MM.1S (cell line): ENCODE measurements around the gene CDC27.
"Not testable (repeated sequence)": the region's sequence is repeated elsewhere in the genome, so short reads cannot be mapped to it uniquely, and the experiment has no call there.

ENCODE experiments used
- DNase-seq: peaks from one replicate; pipeline ENCODE4 v3.0.0-alpha.2; 2015
- H2AFZ ChIP-seq: fragments of 300-600 bp; sonication (generic); 2 replicates; pipeline ENCODE4 v1.6.0; 2016; ENCODE audit warnings: antibody characterized with exemption, low read length
- H3F3A ChIP-seq: fragments of 300-600 bp; sonication (generic); 2 replicates; pipeline ENCODE4 v1.6.1; 2016; ENCODE audit warnings: mild to moderate bottlenecking, antibody characterized with exemption, low read length, moderate library complexity, mixed read lengths; ENCODE audit not compliant: insufficient read depth
- H3K27ac ChIP-seq: fragments of 300-600 bp; sonication (generic); 2 replicates; pipeline ENCODE4 v1.5.1; 2016; ENCODE audit warnings: mild to moderate bottlenecking, low read length
- H3K27me3 ChIP-seq: fragments of 300-600 bp; sonication (generic); replicated peaks from 2 replicates; pipeline ENCODE4 v1.6.0; 2016; ENCODE audit warnings: low read length; ENCODE audit not compliant: insufficient read depth
- H3K36me3 ChIP-seq: fragments of 300-600 bp; sonication (generic); replicated peaks from 2 replicates; pipeline ENCODE4 v1.6.1; 2016; ENCODE audit warnings: mild to moderate bottlenecking, low read length, mixed read lengths; ENCODE audit not compliant: insufficient read depth
- H3K4me1 ChIP-seq: fragments of 300-600 bp; sonication (generic); 2 replicates; pipeline ENCODE4 v1.6.1; 2016; ENCODE audit warnings: low read length, mixed read lengths
- H3K4me2 ChIP-seq: fragments of 300-600 bp; sonication (generic); 2 replicates; pipeline ENCODE4 v1.6.0; 2016; ENCODE audit warnings: low read depth, low read length
- H3K4me3 ChIP-seq: fragments of 300-600 bp; sonication (generic); 2 replicates; pipeline ENCODE4 v1.5.1; 2016; ENCODE audit warnings: low read length, mixed read lengths
- H3K79me2 ChIP-seq: fragments of 300-600 bp; sonication (generic); 2 replicates; pipeline ENCODE4 v1.6.1; 2016; ENCODE audit warnings: mixed run types, low read length, mixed read lengths
- H3K9ac ChIP-seq: fragments of 300-600 bp; sonication (generic); 2 replicates; pipeline ENCODE4 v1.6.1; 2016; ENCODE audit warnings: low read length, mixed read lengths
- H3K9me2 ChIP-seq: fragments of 300-600 bp; sonication (generic); replicated peaks from 2 replicates; pipeline ENCODE4 v1.6.1; 2016; ENCODE audit warnings: mild to moderate bottlenecking, low read length, mixed read lengths; ENCODE audit not compliant: insufficient read depth
- H3K9me3 ChIP-seq: fragments of 300-600 bp; sonication (generic); replicated peaks from 2 replicates; pipeline ENCODE4 v1.6.1; 2016; ENCODE audit warnings: mild to moderate bottlenecking, low read length, mixed read lengths; ENCODE audit not compliant: insufficient read depth
- H4K20me1 ChIP-seq: fragments of 300-600 bp; sonication (generic); 2 replicates; pipeline ENCODE4 v1.6.1; 2016; ENCODE audit warnings: mild to moderate bottlenecking, low read length, moderate library complexity, mixed read lengths; ENCODE audit not compliant: insufficient read depth
- EZH2 ChIP-seq: fragments of 300-600 bp; sonication (generic); optimal IDR thresholded peaks from 2 replicates; pipeline ENCODE3; 2017; ENCODE audit warnings: low read depth, mild to moderate bottlenecking, antibody characterized with exemption, low read length, mixed read lengths
- EZH2phosphoT487 ChIP-seq: fragments of 300-600 bp; sonication (generic); IDR thresholded peaks from 2 replicates; pipeline ENCODE4 v1.6.1; 2018; ENCODE audit warnings: antibody characterized with exemption, low read length
- TF ChIP-seq, protein P1 (sequence below): fragments of 300-600 bp; sonication (generic); IDR thresholded peaks from 2 replicates; pipeline ENCODE4 v1.5.1; 2016; ENCODE audit warnings: antibody characterized with exemption, low read length, mixed read lengths

Gene CDC27

GRCh38 chr17:47159315-47159714, 29.8 kb downstream of the CDC27 start:
- no peak overlapping the region for H3K9ac ChIP-seq
- peaks cover 13% of the 10 kb centered on the region; the same call in 1 of the 2 replicates for H3F3A ChIP-seq
- no peaks in the 10 kb centered on the region for H3K9me3 ChIP-seq
- TF ChIP-seq, protein P1, sequence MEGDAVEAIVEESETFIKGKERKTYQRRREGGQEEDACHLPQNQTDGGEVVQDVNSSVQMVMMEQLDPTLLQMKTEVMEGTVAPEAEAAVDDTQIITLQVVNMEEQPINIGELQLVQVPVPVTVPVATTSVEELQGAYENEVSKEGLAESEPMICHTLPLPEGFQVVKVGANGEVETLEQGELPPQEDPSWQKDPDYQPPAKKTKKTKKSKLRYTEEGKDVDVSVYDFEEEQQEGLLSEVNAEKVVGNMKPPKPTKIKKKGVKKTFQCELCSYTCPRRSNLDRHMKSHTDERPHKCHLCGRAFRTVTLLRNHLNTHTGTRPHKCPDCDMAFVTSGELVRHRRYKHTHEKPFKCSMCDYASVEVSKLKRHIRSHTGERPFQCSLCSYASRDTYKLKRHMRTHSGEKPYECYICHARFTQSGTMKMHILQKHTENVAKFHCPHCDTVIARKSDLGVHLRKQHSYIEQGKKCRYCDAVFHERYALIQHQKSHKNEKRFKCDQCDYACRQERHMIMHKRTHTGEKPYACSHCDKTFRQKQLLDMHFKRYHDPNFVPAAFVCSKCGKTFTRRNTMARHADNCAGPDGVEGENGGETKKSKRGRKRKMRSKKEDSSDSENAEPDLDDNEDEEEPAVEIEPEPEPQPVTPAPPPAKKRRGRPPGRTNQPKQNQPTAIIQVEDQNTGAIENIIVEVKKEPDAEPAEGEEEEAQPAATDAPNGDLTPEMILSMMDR: no peak
- TF ChIP-seq EZH2phosphoT487 (no peak), EZH2 (no peak)
- no peaks in the 10 kb centered on the region for H4K20me1 ChIP-seq
- H3K4me2 ChIP-seq: no peak overlapping the region
- no peak overlapping the region for H2AFZ ChIP-seq
- H3K4me1 ChIP-seq: peaks cover 15% of the 10 kb centered on the region
- no peaks in the 10 kb centered on the region for H3K27me3 ChIP-seq
- H3K4me3 ChIP-seq: no peak overlapping the region
- H3K79me2 ChIP-seq: peaks cover 30% of the 10 kb centered on the region
- no peaks in the 10 kb centered on the region; the same call in 1 of the 2 replicates for H3K36me3 ChIP-seq
- no peaks in the 10 kb centered on the region for H3K9me2 ChIP-seq
- H3K27ac ChIP-seq: no peak overlapping the region
- no peak for DNase-seq

- no peak for DNase-seq
- Histone ChIP-seq H3K4me2 (no peak overlapping the region), H3K9ac (no peak overlapping the region), H3F3A (no peaks in the 10 kb centered on the region), H3K4me3 (no peak overlapping the region), H3K79me2 (peaks cover 7% of the 10 kb centered on the region; the same call in 1 of the 2 replicates), H3K4me1 (no peaks in the 10 kb centered on the region), H3K27ac (no peak overlapping the region), H2AFZ (no peak overlapping the region), H3K27me3 (no peaks in the 10 kb centered on the region), H3K36me3 (no peaks in the 10 kb centered on the region; the same call in 1 of the 2 replicates), H3K9me3 (no peaks in the 10 kb centered on the region), H4K20me1 (no peaks in the 10 kb centered on the region; the same call in 1 of the 2 replicates), H3K9me2 (no peaks in the 10 kb centered on the region)
- TF ChIP-seq EZH2 (no peak), EZH2phosphoT487 (no peak)
- TF ChIP-seq, protein P1: no peak
Measured at GRCh38 chr17:47145351-47145750, 43.7 kb downstream of the CDC27 start.

DNA sequence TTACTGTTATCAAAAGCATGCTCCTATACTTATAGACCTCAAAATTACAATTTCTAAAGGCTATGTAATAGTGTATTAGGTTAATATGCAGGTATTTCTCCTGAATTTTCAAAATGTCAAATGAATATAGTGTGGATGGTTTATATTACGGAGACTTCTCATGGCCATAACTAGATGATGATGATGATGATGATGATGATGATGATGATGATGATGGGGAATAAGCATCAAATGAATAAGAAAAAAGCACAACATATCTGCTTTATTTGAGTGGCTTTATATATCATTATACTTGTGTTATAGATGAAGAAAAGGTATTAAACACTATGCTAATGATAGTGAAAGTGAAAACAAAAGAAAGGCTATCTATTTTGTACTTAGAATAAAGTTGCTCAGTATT, 53.9 kb downstream of the CDC27 start:
- H3K9me3 ChIP-seq: no peaks in the 10 kb centered on the region
- peaks cover 4% of the 10 kb centered on the region; the same call in 1 of the 2 replicates for H3K36me3 ChIP-seq
- H3K4me2 ChIP-seq: no peak overlapping the region
- TF ChIP-seq EZH2 (no peak), EZH2phosphoT487 (no peak)
- TF ChIP-seq, protein P1: no peak
- no peaks in the 10 kb centered on the region; the same call in 1 of the 2 replicates for H3F3A ChIP-seq
- H3K9ac ChIP-seq: no peak overlapping the region
- no peaks in the 10 kb centered on the region for H3K4me1 ChIP-seq
- no peak for DNase-seq
- no peak overlapping the region for H2AFZ ChIP-seq
- H3K4me3 ChIP-seq: no peak overlapping the region
- H3K79me2 ChIP-seq: no peaks in the 10 kb centered on the region
- no peak overlapping the region for H3K27ac ChIP-seq
- H3K27me3 ChIP-seq: no peaks in the 10 kb centered on the region
- no peaks in the 10 kb centered on the region for H4K20me1 ChIP-seq
- no peaks in the 10 kb centered on the region for H3K9me2 ChIP-seq

GRCh38 chr17:47134354-47134753, 54.7 kb downstream of the CDC27 start:
- not testable (repeated sequence) for H4K20me1 ChIP-seq, H3K27me3 ChIP-seq, H3K9ac ChIP-seq, H3K36me3 ChIP-seq, H3K4me3 ChIP-seq, H3K9me2 ChIP-seq, H3K79me2 ChIP-seq, H3K9me3 ChIP-seq, H2AFZ ChIP-seq, H3K4me1 ChIP-seq, DNase-seq, H3K27ac ChIP-seq, H3K4me2 ChIP-seq, H3F3A ChIP-seq
